ENCODE data around the gene RAP1A.
"Not testable (repeated sequence)": the region's sequence is repeated elsewhere in the genome, so short reads cannot be mapped to it uniquely, and the experiment has no call there.

RAP1A gene

DNA sequence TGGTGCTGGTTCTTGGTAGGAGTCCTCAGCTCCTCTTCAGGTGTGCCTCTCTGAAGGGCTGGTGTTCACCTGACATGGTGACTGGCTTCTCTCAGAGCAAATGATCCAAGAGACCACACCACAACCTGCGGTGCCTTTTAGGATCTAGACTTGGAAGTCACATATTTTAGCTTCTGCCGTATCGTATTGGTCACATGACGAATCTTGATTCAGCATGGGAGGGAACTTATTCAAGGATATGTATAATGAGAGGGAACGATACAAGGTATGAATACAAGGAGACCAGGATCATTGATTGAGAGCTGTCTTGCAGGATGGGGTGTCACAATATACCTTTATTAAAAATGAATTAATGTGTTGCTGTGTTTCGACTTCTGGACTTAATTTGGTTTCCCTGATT, 58.0 kb downstream of the RAP1A start:
- DNase-seq, result no peak
- no peaks in the 10 kb centered on the region for H3K36me3 ChIP-seq (replicated peaks)
- H3K27ac ChIP-seq, result no peak overlapping the region
- no peak overlapping the region for H3K4me3 ChIP-seq (ENCODE audit: low read depth, low read length)
- TF ChIP-seq CTCF (IDR thresholded peaks at IDR 0.05; ENCODE audit: low read depth, low read length, missing control alignments), result no peak
- no peaks in the 10 kb centered on the region for H3K27me3 ChIP-seq (replicated peaks)
- in situ Hi-C loops (cut with HindIII; ENCODE audit: low pct_ligation_motif_present, low sequenced_read_pairs), result no loop called here

- no peaks in the 10 kb centered on the region for H3K27me3 ChIP-seq (replicated peaks)
- no peak for TF ChIP-seq CTCF (IDR thresholded peaks at IDR 0.05; ENCODE audit: low read depth, low read length, missing control alignments)
- H3K36me3 ChIP-seq (replicated peaks), result no peaks in the 10 kb centered on the region
- no peak for DNase-seq
- H3K27ac ChIP-seq, result no peak overlapping the region
- no peak overlapping the region for H3K4me3 ChIP-seq (ENCODE audit: low read depth, low read length)
- in situ Hi-C loops (cut with HindIII; ENCODE audit: low pct_ligation_motif_present, low sequenced_read_pairs), result no loop called here
Measured at GRCh38 chr1:111679541-111679940, 60.0 kb downstream of the RAP1A start.

DNA sequence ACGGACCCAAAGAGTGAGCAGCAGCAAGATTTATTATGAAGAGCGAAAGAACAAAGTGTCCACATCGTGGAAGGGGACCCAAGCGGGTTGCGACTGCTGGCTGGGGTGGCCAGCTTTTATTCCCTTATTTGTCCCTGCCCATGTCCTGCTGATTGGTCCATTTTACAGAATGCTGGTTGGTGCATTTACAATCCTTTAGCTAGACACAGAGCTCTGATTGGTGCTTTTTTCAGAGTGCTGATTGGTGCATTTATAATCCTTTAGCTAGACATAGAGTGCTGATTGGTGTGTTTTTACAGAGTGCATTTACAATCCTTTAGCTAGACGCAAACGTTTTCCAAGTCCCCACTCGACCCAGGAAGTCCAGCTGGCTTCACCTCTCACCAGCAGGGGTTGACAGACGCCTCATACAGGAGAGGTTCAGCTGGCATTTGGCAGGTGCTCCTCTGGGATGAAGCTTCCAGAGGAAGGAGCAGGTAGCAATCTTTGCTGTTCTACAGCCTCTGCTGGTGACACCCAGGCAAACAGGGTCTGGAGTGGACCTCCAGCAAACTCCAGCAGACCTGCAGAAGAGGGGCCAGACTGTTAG, 60.7 kb downstream of the RAP1A start:
- DNase-seq; H3K36me3 ChIP-seq (replicated peaks); in situ Hi-C loops (cut with HindIII; ENCODE audit: low pct_ligation_motif_present, low sequenced_read_pairs); H3K4me3 ChIP-seq (ENCODE audit: low read depth, low read length); H3K27me3 ChIP-seq (replicated peaks); H3K27ac ChIP-seq: not testable (repeated sequence)

DNA sequence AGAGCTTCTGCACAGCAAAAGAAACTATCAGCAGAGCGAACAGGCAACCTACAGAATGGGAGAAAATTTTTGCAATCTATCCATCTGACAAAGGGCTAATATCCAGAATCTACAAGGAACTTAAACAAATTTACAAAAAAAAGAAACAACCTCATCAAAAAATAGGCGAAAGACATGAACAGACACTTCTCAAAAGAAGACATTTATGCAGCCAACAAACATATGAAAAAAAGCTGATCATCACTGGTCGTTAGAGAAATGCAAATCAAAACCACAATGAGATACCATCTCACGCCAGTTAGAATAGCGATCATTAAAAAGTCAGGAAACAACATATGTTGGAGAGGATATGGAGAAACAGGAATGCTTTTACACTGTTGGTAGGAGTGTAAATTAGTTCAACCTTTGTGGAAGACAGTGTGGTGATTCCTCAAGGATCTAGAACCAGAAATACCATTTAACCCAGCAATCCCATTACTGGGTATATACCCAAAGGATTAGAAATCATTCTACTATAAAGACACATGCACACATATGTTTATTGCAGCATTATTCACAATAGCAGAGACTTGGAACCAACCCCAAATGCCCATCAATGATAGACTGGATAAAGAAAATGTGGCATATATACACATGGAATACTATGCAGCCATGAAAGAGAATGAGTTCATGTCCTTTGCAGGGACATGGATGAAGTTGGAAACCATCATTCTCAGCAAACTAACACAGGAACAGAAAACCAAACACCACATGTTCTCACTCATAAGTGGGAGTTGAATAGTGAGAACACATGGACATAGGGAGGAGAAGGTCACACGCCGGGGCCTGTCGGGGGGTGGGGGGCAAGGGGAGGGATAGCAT, 65.9 kb downstream of the RAP1A start:
- DNase-seq; H3K4me3 ChIP-seq (ENCODE audit: low read depth, low read length); in situ Hi-C loops (cut with HindIII; ENCODE audit: low pct_ligation_motif_present, low sequenced_read_pairs); H3K36me3 ChIP-seq (replicated peaks); H3K27ac ChIP-seq; H3K27me3 ChIP-seq (replicated peaks): not testable (repeated sequence)

DNA sequence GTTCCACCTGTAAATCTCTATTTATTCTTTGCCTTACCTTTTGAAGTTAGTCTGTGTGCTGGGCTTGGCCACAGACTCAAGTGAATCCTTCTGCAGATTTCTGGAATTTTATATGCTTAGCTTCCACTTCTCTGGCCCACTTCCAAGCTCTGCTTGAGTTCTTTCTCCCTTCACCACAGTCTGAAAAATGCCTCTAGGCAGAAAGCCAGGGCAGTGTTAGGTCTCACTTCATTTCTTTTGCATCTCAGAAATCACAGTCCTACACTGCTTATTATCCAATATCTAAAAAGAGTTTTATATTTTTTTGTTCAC, 70.7 kb downstream of the RAP1A start:
- Histone ChIP-seq H3K4me3 (ENCODE audit: low read depth, low read length) (no peak overlapping the region), H3K27ac (no peak overlapping the region), H3K36me3 (replicated peaks) (no peaks in the 10 kb centered on the region), H3K27me3 (replicated peaks) (no peaks in the 10 kb centered on the region)
- in situ Hi-C loops (cut with HindIII; ENCODE audit: low pct_ligation_motif_present, low sequenced_read_pairs), result no loop called here
- TF ChIP-seq CTCF (IDR thresholded peaks at IDR 0.05; ENCODE audit: low read depth, low read length, missing control alignments), result no peak
- DNase-seq, result peak; percentile 89

GRCh38 chr1:111691886-111692285, 72.3 kb downstream of the RAP1A start:
- DNase-seq, result no peak
- in situ Hi-C loops (cut with HindIII; ENCODE audit: low pct_ligation_motif_present, low sequenced_read_pairs), result no loop called here
- H3K36me3 ChIP-seq (replicated peaks), result no peaks in the 10 kb centered on the region

More at GRCh38 chr1:111691886-111692285, 72.3 kb downstream of the RAP1A start:
- Histone ChIP-seq H3K27me3 (replicated peaks) (no peaks in the 10 kb centered on the region), H3K27ac (no peak overlapping the region), H3K4me3 (ENCODE audit: low read depth, low read length) (no peak overlapping the region)
- TF ChIP-seq CTCF (IDR thresholded peaks at IDR 0.05; ENCODE audit: low read depth, low read length, missing control alignments), result no peak
